GM13976 (cell line): ENCODE data around the gene MAP2.

Experiments used
- DNase-seq: peaks from one replicate; pipeline ENCODE4 v3.0.0; 2012; ENCODE audit warnings: low spot score
- CTCF ChIP-seq: IDR thresholded peaks from 2 replicates; pipeline ENCODE4 v1.5.1; 2012; ENCODE audit warnings: borderline replicate concordance, mild to moderate bottlenecking; ENCODE audit not compliant: insufficient read depth; ENCODE audit errors: extremely low read depth, missing control alignments, control extremely low read depth
- in situ Hi-C: fragments of 300-500 bp; cut with MboI; formaldehyde crosslinking; loops from one replicate; pipeline ENCODE4 v1.12.0; 2022; ENCODE audit warnings: low sequenced_read_pairs, mixed read lengths, inconsistent platforms; ENCODE audit not compliant: unreplicated experiment

MAP2 gene

GRCh38 chr2:209426432-209426831, 2.6 kb downstream of the MAP2 start:
- DNase-seq: no peak
- in situ Hi-C loops: loop anchor here (10.0 kb wide), 1 partner anchor 128 kb away; no protein-coding TSS in a partner anchor

GRCh38 chr2:209431701-209432100, 7.9 kb downstream of the MAP2 start:
- in situ Hi-C loops: no loop called here
- TF ChIP-seq CTCF: no peak
- DNase-seq: no peak

More at GRCh38 chr2:209426432-209426831, 2.6 kb downstream of the MAP2 start:
- TF ChIP-seq CTCF: no peak

- in situ Hi-C loops: no loop called here
- DNase-seq: no peak
- no peak for TF ChIP-seq CTCF
These were observed 17.7 kb downstream of the MAP2 start for GRCh38 chr2:209441541-209441940.

- in situ Hi-C loops: no loop called here
- no peak for TF ChIP-seq CTCF
- DNase-seq: no peak
These were observed 19.1 kb downstream of the MAP2 start for GRCh38 chr2:209442939-209443338.

GRCh38 chr2:209445485-209445884, 21.6 kb downstream of the MAP2 start:
- in situ Hi-C loops: no loop called here
- DNase-seq: no peak
- no peak for TF ChIP-seq CTCF

- TF ChIP-seq CTCF: no peak
- in situ Hi-C loops: no loop called here
- no peak for DNase-seq
These were observed 27.5 kb downstream of the MAP2 start for GRCh38 chr2:209451209-209451834.
